ENCODE results near the gene EOLA1.
"Not testable (repeated sequence)": the region's sequence is repeated elsewhere in the genome, so short reads cannot be mapped to it uniquely, and the experiment has no call there.

The EOLA1 gene

GRCh38 chrX:149540621-149541520 is at the start of gene EOLA1:
Gene EOLA1, plus strand, starts transcription at chrX:149541012. Its CDS starts 4,619 bp downstream, at chrX:149545631.
- intact Hi-C loops (cut with DNase I) = no loop called here
- DNase-seq = peak; percentile 67 to 95 (median 84)

- DNase-seq = no peak
- intact Hi-C loops (cut with DNase I) = no loop called here
These were observed 49.0 kb upstream of the EOLA1 start for GRCh38 chrX:149491812-149492211.

DNA sequence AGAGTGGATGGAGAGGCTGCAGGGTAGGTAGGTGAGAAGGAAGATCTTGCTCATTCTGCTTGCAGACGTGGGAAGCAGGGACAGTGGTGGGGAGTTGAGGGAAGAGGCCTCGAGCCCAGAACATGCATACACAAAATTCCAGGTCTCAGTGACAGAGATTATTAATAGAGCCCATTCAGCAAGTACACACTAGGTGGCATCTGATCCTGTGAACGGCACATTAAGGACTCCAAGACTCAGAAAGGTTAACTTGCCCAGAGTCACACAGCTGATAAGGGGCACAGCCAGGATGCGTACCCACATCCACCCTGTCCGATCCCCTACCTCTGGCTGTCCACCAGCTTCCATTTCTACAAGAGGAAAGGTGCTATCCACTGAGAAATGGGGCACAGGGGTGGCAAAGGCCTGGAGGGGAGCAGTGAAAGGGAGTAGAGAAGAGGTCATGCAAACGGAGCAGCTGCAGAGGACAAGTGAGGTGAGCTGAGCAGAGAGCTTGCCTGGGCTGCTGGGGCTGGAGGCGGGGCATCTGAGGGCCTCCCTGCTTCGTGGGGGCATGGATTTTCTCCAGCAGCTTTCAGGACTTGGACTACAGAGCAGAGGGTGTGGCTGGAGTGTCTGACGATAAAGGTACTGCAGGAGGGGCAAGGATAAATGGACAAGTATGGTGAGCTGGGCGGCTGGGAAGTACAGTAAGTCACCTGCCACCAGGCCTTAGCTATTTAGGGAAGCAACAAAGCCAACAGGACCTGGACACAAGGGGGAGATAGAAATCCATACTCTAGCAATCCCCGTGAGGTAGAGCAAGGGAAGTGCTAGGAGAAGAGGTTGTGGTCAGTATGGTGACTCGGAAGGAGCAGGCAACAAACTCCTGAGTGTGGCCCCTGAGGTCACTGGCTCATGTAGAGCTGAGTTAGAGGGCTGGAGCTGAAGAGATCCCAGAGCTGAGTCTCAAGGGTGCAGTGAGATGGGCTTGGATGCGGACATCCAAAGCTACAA is 46.9 kb upstream of the EOLA1 start:
- intact Hi-C loops (cut with DNase I) = no loop called here
- DNase-seq = peak in 1 of 42 donors; percentile 2

DNA sequence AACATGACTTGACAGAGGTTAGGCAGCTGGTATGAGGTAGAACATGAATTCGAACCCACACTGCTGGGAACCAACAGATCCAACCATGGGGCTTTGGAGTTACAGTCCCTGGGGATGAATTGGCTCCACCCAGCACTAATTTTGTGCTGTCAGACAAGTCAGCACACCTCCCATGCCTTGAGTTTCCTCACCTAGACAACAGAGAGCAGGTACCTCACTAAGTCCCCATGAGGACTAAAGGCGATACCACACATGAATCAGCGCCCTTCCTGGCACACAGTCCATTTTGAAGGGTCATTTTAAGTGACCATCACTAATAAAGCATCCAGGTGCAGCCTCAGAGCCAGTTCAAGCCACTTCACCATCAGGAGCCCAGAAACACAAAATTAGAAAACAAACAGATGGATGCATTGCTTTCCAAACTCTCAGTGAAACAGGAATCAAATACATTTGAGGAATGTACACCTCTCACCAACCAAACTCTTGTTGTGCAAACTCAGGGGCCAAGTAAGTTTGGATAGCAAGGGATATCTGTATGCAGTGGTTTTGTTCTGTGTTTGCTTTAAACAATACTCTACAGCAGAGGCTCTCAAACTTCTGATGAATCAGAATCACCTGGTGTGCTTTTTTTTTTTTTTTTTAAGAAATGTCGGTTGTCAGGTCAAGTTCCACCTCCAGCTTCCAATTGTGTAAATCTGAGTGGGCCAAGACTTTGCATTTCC is 45.8 kb upstream of the EOLA1 start:
- intact Hi-C loops (cut with DNase I) = no loop called here
- DNase-seq = peak in 1 of 42 donors; percentile 2

DNA sequence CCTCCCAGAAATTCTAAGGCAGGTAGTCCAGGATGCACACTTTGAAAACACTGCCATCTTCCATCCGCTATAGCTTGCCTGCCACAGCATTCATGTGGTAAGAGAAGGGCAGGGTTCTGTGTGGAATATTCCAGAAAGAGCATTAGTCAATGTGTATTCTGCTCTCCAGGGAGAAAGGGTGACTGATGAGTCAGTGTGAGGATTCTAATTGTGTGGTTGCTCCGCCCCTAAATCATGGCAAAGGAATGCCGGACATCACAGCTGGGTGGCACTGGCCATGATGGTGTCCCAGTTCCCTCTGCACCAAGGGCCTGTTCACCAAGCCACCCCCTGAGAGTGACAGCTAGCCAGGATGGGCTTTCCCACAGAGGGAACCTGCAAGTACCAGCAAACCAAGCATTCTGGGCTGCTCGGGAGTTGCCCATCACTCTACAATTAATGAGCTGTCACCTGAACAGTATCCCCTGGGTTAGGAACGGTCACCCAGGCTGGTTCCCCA is 45.2 kb upstream of the EOLA1 start:
- intact Hi-C loops (cut with DNase I) = no loop called here
- DNase-seq = peak in 2 of 42 donors; percentile 10 to 41

DNA sequence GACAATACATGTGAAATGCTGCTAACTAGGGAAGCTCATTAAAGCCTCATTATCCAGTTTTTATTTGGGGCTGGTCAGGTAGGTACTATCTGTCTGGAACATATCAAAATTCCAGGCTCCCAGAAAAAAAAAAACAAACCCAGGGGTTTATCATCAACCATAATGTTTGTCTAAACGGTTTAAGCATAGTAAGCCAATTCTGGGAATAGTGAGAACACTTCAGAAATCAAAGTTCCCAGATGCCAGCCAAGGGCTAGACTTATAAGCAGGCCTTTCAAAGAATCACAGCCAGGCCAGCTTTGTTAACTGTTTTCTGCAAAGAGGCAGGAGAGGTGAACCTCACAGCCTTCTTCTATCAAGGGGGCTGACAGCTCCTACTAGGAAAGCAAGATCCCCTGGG is 43.8 kb upstream of the EOLA1 start:
- intact Hi-C loops (cut with DNase I) = no loop called here
- no peak for DNase-seq

DNA sequence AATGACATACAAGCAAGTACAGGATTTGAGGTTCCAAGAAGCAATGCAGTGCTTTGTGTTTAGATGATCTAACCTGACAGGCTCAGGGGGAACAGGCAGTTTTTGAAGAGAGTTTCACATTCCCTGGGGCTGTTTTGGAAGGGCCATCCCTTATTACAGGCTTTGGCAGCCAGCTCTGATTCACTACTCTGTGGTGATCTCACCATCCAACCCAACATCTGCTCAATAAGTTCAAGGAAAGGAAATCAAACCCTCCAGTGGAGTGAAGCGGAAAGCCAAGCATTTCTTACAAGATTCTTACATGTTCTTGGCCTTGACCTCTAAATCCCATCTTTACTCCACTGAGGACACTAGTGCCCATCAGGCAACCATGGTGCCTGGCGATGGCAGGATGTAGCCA is 43.2 kb upstream of the EOLA1 start:
- DNase-seq = no peak
- intact Hi-C loops (cut with DNase I) = no loop called here

DNA sequence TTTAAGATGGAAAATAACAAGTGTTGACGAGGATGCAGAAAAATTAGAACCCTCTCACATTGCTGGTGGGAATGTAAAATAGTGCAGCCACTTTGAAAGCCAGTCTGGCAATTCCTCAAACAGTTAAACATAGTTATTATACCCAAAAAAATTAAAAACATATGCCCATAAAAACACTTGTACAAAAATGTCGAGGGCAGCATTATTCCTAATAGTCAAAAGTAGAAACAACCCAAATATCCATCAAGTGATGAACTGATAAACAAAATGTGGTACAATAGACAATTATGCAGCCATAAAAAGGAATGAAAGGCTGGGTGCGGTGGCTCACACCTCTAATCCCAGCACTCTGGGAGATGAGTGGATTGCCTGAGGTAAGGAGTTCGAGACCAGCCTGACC is 42.0 kb upstream of the EOLA1 start:
- intact Hi-C loops (cut with DNase I) = no loop called here
- DNase-seq = no peak

- intact Hi-C loops (cut with DNase I) = no loop called here
These were observed 41.0 kb upstream of the EOLA1 start for GRCh38 chrX:149499766-149500165.

GRCh38 chrX:149502923-149503322 is 37.9 kb upstream of the EOLA1 start:
- DNase-seq; intact Hi-C loops (cut with DNase I): not testable (repeated sequence)

More at GRCh38 chrX:149499766-149500165, 41.0 kb upstream of the EOLA1 start:
- DNase-seq = peak in 1 of 42 donors; percentile 1

DNA sequence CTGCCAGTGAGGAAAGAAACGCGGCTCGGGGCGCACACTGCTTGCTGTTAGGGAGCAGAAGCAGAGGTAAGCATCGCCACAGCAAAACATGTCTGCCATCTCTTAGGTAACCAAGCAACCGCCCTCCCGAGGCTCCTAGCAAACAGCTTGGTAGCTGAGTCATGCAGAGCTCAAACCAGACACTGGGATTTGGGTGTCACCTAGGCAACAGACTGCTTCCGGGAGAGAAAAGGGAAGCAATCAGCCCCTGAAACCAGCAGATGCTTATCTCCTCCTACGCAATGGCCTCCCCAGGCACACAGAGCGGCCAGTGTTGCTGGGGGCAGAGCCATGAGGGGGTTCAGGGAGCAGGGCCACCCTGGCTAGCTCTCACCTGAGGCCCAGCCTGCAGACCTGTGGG is 37.4 kb upstream of the EOLA1 start:
- DNase-seq = peak in 33 of 42 donors; percentile 20 to 80 (median 56)
- intact Hi-C loops (cut with DNase I) = not testable (repeated sequence)

DNA sequence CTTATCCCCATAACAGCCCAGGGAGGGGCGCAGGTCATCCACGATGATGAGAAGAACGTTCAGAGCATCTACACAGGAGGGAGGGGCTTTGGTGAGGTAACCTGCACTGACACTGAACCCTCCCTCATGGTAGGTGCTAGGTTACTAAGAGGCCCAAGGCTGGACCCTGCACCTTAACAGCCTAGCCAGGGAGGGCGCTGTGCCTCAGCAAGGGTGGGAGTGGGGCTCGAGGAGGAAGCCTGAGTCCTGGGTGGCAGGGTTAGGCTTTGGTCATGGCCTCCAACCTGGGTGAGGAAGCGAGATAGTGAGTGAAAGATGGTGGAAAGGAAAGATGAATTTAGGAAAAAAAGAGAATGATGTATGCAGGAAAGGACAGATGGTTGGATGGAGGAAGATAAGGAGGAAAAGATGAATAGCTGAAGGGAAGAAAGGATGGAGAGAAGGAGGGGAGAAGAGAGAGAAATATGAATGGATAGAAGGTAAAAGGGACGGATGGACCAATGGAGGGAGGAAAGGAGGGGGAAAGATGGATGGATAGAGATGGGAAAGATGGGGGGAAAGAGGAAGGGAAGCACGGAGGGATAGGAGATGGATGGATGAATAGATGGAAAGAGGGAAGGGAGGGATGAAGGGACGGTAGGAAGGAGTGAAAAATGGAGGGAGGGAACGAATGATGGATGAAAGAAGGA is 36.4 kb upstream of the EOLA1 start:
- peak in 27 of 42 donors; percentile 17 to 62 (median 42) for DNase-seq
- intact Hi-C loops (cut with DNase I) = no loop called here

- peak; percentile 79 to 96 (median 90) for DNase-seq
- intact Hi-C loops (cut with DNase I) = no loop called here
These were observed 35.7 kb upstream of the EOLA1 start, which contains the start of gene IDS for GRCh38 chrX:149504915-149505651. Gene IDS, minus strand, starts transcription at chrX:149505306. Its CDS starts 169 bp downstream, at chrX:149505137.

- intact Hi-C loops (cut with DNase I) = no loop called here
- DNase-seq = no peak
These were observed 35.1 kb upstream of the EOLA1 start for GRCh38 chrX:149505671-149506070.

DNA sequence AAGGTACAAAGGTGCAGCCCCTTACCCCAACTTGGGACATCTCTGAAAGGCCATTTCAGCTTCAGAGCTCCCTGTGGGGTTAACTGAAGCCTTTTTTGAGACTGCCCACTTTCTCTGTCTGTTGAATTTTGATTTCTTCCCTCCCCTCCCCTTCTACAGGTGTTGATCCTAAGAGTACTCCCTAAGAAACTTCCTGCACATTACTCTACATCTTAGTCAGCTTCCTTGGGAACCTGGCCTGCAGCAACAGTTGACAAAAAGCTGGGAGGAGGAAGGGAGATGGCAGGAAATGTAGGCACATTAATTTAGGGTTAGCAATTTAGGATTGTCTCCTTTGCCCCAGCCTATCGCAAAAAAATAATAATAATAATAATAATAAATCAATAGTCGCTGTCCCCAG is 34.5 kb upstream of the EOLA1 start:
- DNase-seq = no peak
- intact Hi-C loops (cut with DNase I) = no loop called here

GRCh38 chrX:149508467-149508866 is 32.3 kb upstream of the EOLA1 start:
- no peak for DNase-seq
- intact Hi-C loops (cut with DNase I) = no loop called here

DNA sequence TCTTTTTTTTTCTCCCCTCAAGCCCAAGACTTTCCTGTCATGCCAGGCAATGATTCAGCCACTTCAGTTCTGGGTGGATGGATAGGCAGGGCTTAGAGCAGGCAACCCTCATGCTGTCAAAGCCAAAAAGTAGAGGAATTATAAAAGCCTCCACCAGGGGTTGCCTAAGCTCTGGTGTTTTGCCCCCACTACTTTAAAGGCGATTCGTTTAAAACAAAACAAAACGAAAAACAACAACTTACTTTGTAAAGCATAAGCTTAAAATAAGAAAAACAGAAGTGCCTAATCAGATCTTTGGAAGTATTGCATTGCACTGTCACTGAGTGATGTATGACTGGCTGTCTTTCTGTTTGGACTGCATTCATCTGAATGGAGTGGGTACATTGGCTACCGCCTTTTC is 30.4 kb upstream of the EOLA1 start:
- intact Hi-C loops (cut with DNase I) = no loop called here

More for the DNA sequence above, 30.4 kb upstream of the EOLA1 start:
- DNase-seq = peak in 1 of 42 donors; percentile 26
